Lower lobe of right lung (tissue), 2 donors: Measurements from ENCODE around the gene ALKBH7. TPM values are rescaled to one million over a fixed set of nuclear protein-coding genes. Genes with fewer than 3 reads are reported as not detected.
"Not testable (repeated sequence)": the region's sequence is repeated elsewhere in the genome, so short reads cannot be mapped to it uniquely, and the experiment has no call there.

Source experiments
- ATAC-seq, 2 donors: fragments of 200-7000 bp; cut with Tn5 transposase; one replicate each; pipeline ENCODE4 v1.9.1; 2020 to 2022; ENCODE audit warnings: mild to moderate bottlenecking in 2 of 2, moderate library complexity in 2 of 2
- DNase-seq: peaks from one replicate; pipeline ENCODE4 v3.0.0-alpha.2; 2020
- H3K27ac ChIP-seq: fragments of 200-600 bp; one replicate; pipeline ENCODE4 v1.8.0; 2022
- H3K27me3 ChIP-seq: fragments of 200-600 bp; one replicate; pipeline ENCODE4 v1.8.0; 2022; ENCODE audit warnings: low read depth
- H3K36me3 ChIP-seq: fragments of 200-600 bp; one replicate; pipeline ENCODE4 v1.8.0; 2022; ENCODE audit warnings: mild to moderate bottlenecking
- H3K4me1 ChIP-seq: fragments of 200-600 bp; one replicate; pipeline ENCODE4 v1.8.0; 2022
- H3K4me3 ChIP-seq: fragments of 200-600 bp; one replicate; pipeline ENCODE4 v1.8.0; 2022; ENCODE audit warnings: mild to moderate bottlenecking
- H3K9me3 ChIP-seq: fragments of 200-600 bp; one replicate; pipeline ENCODE4 v1.8.0; 2022
- intact Hi-C: fragments of 100-400 bp; cut with DNase I; formaldehyde crosslinking; loops from one replicate; pipeline ENCODE4 v1.11.0; 2022
- total RNA-seq: library from RNA; stranded (reverse); fragmentation: NEBNext Ultra II Directional; extraction: Animal tissue kit (Norgen Biotek cat#: 25700); gene quantifications from one replicate; pipeline ENCODE4 v1.2.1, GENCODE V29; 2021
- TF ChIP-seq, protein P1 (sequence below): fragments of 200-600 bp; IDR thresholded peaks from one replicate; pipeline ENCODE4 v1.8.0; 2022; ENCODE audit warnings: antibody characterized with exemption, mild to moderate bottlenecking
- donor health status: DM: no; HTN: yes; CAD: no; lungs with severe emphysema.

The ALKBH7 gene
- total RNA-seq, 1 donor from 2014 or later, result 61.5 TPM

DNA sequence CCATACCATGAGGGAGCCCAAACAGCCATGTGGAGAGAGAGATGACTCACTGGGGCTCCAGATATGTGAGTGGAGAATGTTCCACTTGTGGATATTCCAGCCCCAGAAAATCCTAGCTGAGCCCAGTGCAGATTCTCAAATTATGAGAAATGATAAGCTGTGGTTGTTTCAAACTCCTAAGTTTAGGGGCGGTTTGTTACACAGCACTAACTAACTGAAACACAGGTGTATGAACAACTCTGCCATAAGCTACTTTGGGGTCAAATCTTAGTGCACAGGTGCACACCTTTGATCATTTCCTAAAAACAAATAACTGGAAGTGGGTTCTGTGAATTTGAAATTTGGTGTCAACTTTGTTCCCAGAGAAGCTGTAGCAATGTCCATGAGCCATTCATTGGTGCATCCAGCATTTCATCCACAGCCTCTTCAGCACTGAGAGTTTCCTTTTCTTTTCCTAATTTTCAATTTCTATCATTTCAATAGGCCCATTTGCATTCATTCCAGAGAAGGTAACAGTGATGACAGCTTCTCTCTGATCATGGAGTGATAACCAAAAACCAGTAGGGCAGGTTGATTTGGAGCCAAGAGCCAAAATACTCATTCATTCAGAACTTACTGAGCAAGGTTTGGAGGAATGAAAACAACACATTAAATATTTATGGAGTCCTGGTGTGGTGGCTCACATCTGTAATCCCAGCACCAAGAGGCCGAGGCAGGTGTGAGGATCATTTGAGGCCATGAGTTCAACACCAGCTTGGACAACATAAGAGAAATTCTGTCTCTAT, 20.0 kb upstream of the ALKBH7 start:
- Histone ChIP-seq H3K27ac (no peak overlapping the region), H3K4me1 (no peaks in the 10 kb centered on the region), H3K27me3 (no peaks in the 10 kb centered on the region), H3K4me3 (no peak overlapping the region), H3K36me3 (no peaks in the 10 kb centered on the region), H3K9me3 (no peaks in the 10 kb centered on the region)
- intact Hi-C loops, result no loop called here
- DNase-seq (no peak), ATAC-seq (no peak)
- TF ChIP-seq, protein P1, sequence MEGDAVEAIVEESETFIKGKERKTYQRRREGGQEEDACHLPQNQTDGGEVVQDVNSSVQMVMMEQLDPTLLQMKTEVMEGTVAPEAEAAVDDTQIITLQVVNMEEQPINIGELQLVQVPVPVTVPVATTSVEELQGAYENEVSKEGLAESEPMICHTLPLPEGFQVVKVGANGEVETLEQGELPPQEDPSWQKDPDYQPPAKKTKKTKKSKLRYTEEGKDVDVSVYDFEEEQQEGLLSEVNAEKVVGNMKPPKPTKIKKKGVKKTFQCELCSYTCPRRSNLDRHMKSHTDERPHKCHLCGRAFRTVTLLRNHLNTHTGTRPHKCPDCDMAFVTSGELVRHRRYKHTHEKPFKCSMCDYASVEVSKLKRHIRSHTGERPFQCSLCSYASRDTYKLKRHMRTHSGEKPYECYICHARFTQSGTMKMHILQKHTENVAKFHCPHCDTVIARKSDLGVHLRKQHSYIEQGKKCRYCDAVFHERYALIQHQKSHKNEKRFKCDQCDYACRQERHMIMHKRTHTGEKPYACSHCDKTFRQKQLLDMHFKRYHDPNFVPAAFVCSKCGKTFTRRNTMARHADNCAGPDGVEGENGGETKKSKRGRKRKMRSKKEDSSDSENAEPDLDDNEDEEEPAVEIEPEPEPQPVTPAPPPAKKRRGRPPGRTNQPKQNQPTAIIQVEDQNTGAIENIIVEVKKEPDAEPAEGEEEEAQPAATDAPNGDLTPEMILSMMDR, result no peak

DNA sequence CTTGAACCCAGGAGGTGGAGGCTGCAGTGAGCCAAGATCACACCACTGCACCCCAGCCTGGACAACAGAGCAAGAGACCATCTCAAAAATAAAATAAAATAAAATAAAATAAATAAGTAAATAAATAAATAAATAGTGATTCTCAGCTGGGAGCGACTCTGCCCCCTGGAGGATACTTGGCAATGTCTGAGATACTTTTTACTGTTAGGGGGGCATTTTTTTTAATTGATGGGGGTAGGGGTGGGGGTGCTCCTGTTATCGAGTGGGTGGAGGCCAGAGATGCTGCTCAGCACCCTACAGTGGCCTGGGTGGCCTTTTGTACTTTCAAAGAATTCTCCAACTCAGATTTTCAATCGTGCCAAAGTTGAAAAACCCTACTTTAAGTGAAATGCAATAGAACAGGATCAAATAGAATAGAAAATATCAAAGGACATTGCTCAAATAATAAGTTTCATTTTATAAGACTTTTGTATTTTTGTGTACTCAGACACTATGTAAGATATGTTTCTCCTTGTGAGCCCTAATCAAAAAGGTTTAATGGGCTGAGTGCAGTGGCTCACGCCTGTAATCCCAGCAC, 18.4 kb upstream of the ALKBH7 start:
- H3K9me3 ChIP-seq, result no peaks in the 10 kb centered on the region
- H3K36me3 ChIP-seq, result no peaks in the 10 kb centered on the region
- TF ChIP-seq, protein P1, result peak; percentile 48
- no peak overlapping the region for H3K27ac ChIP-seq
- H3K4me1 ChIP-seq, result no peaks in the 10 kb centered on the region
- DNase-seq (no peak), ATAC-seq (no peak)
- no peaks in the 10 kb centered on the region for H3K27me3 ChIP-seq
- intact Hi-C loops, result no loop called here
- H3K4me3 ChIP-seq, result no peak overlapping the region

DNA sequence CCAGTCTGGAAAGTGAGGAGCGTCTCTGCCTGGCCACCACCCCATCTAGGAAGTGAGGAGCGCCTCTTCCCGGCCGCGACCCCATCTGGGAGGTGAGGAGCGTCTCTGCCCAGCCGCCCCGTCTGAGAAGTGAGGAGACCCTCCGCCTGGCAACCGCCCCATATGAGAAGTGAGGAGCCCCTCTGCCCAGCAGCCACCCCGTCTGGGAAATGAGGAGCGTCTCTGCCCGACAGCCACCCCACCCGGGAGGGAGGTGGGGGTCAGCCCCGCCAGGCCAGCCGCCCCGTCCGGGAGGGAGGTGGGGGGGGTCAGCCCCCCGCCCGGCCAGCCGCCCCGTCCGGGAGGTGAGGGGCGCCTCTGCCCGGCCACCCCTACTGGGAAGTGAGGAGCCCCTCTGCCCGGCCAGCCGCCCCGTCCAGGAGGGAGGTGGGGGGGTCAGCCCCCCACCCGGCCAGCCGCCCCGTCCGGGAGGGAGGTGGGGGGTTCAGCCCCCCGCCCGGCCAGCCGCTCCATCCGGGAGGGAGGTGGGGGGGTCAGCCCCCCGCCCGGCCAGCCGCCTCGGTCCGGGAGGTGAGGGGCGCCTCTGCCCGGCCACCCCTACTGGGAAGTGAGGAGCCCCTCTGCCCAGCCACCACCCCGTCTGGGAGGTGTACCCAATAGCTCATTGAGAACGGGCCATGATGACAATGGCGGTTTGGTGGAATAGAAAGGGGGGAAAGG, 17.1 kb upstream of the ALKBH7 start:
- H3K4me3 ChIP-seq, intact Hi-C loops, H3K9me3 ChIP-seq, H3K27ac ChIP-seq, H3K27me3 ChIP-seq, DNase-seq, H3K4me1 ChIP-seq, ATAC-seq, H3K36me3 ChIP-seq: not testable (repeated sequence)

DNA sequence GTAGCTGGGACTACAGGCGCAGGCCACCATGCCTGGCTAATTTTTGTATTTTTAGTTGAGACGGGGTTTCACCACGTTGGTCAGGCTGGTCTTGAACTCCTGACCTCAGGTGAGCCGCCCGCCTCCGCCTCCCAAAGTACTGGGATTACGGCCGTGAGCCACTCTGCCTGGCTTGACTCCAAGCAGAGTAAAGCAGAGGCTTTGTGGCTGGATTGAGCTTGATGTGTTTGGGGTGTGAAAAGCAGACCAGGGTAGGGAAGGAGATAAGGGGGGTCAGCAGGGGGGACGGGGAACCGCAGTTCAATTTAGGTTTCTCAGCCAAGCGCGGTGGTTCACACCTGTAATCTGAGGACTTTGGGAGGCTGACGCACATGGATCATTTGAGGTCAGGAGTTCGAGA, 15.4 kb upstream of the ALKBH7 start:
- Histone ChIP-seq H3K27ac (no peak overlapping the region), H3K4me3 (no peak overlapping the region), H3K36me3 (no peaks in the 10 kb centered on the region), H3K27me3 (no peaks in the 10 kb centered on the region), H3K4me1 (peaks cover 1% of the 10 kb centered on the region), H3K9me3 (no peaks in the 10 kb centered on the region)
- DNase-seq (no peak), ATAC-seq (no peak)
- TF ChIP-seq, protein P1, result no peak
- intact Hi-C loops, result no loop called here

DNA sequence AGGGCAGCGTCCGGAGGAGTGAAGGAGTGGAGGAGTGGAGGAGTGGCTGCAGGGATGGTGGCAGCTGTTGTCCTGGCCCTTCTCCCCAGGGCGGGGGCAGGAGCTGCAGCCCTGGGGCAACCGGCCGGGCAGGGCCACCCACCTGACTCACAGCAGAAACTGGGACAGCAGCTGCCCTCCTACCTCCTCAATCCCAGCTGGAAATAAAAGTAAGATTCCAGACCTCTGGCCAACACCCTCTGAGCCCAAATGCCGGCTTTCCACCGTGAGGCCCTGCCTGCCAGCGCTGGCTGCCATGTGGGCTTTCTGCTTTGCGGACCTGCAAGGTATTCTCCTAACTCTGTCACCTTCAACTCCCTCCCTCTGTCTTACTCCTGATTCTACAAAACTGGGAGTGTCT, 14.6 kb upstream of the ALKBH7 start:
- no peak for ATAC-seq
- intact Hi-C loops, result no loop called here
- H3K27ac ChIP-seq, result no peak overlapping the region
- TF ChIP-seq, protein P1, result no peak
- DNase-seq, result no peak
- H3K36me3 ChIP-seq, result peaks cover 5% of the 10 kb centered on the region
- H3K4me3 ChIP-seq, result no peak overlapping the region
- H3K27me3 ChIP-seq, result no peaks in the 10 kb centered on the region
- H3K4me1 ChIP-seq, result peaks cover 10% of the 10 kb centered on the region
- no peaks in the 10 kb centered on the region for H3K9me3 ChIP-seq
